ENCODE measurements around the gene TNPO3. TPM values are rescaled to one million over a fixed set of nuclear protein-coding genes. Genes with fewer than 3 reads are reported as not detected.

TNPO3 gene
- total RNA-seq, 1 donor from 2014 or later: 42.6 TPM

DNA sequence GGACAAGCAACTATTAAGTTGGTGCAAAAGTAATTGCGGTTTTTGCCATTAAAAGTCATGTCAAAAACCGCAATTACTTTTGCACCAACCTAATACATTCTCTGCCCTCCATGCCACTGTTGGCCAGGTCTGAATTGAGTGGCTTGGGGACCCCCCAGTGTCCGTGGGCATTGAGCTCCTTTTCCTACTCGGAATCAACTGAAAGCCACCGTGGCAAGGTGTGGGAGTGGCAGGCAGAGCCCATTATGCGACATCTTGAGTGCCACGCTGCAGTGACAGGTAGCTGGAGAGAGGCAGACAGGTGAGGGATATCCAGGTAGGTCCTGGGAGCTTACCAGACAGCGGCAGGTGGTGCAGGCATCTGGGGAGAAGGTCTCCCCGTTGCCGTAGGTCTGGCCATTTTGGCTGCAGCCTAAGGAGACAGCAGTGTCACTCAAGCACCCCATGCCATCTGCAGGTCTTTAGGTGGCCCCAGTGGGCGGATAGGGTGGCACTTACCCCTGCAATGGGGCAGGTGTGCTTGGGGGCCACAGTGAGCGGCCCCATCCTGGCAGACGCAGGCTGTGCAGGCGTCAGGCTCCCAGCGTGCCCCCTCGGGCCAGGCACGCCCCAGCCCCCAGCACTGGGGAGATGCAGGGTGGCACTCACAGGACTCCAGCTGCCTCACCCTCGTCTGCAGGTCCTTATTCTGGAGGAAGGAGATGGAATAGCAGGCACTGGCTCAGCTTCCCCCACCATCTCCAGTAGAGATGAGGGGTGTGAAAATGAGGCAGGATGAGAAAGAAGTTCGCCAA lies 147.9 kb downstream of the TNPO3 start:
- peaks cover 14% of the 10 kb centered on the region for H3K4me1 Mint-ChIP-seq (ENCODE audit: unreplicated experiment)
- H3K9me3 Mint-ChIP-seq (ENCODE audit: unreplicated experiment): no peaks in the 10 kb centered on the region
- no peak overlapping the region for H3K4me3 Mint-ChIP-seq (ENCODE audit: unreplicated experiment)
- no peak overlapping the region for H3K27ac Mint-ChIP-seq (ENCODE audit: unreplicated experiment)
- H3K27me3 Mint-ChIP-seq (ENCODE audit: unreplicated experiment): peaks cover 10% of the 10 kb centered on the region
- no peak for DNase-seq (ENCODE audit: low spot score)
- peaks cover 3% of the 10 kb centered on the region for H3K36me3 Mint-ChIP-seq (ENCODE audit: low read depth, unreplicated experiment)
- TF ChIP-seq, protein P1, sequence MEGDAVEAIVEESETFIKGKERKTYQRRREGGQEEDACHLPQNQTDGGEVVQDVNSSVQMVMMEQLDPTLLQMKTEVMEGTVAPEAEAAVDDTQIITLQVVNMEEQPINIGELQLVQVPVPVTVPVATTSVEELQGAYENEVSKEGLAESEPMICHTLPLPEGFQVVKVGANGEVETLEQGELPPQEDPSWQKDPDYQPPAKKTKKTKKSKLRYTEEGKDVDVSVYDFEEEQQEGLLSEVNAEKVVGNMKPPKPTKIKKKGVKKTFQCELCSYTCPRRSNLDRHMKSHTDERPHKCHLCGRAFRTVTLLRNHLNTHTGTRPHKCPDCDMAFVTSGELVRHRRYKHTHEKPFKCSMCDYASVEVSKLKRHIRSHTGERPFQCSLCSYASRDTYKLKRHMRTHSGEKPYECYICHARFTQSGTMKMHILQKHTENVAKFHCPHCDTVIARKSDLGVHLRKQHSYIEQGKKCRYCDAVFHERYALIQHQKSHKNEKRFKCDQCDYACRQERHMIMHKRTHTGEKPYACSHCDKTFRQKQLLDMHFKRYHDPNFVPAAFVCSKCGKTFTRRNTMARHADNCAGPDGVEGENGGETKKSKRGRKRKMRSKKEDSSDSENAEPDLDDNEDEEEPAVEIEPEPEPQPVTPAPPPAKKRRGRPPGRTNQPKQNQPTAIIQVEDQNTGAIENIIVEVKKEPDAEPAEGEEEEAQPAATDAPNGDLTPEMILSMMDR (IDR thresholded peaks at IDR 0.05; ENCODE audit: unreplicated experiment): no peak

DNA sequence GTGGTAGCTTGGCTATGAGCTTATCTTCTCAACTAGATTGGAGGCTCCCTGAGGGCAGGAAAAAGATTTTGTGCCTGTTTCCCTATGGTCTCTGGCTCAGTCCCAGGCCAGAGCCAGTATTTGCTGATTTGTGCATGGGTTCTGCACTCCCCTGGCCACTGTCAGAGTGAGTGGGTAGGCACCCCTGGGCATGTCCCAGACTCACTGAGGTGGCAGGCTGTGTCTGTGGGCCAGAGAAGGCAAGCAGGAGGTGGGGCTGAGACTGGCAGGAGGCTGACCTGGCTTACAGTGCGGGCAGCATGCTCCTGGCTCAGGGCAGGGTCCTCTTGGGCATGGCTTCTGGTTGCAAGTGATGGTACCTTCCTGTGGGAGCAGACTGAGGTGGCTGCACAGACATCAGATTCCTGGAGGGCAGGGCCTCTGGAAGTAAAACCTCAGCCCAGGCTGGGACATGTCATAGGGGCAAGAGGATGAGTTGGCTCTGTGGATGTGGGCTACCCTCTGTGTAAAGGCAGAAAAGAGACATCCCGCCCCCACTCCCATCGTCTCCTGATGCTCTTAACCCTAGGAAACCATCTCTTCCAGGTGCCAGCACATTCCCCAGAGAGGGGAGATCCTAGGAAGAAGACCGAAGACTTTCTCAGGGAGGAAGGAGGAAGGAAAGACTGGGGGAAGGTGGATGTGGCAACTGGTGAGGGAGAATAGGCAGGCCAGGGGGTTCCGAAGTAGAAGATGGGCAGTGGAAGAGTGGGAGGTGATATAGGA lies 148.7 kb downstream of the TNPO3 start:
- H3K36me3 Mint-ChIP-seq (ENCODE audit: low read depth, unreplicated experiment): peaks cover 3% of the 10 kb centered on the region
- TF ChIP-seq, protein P1 (IDR thresholded peaks at IDR 0.05; ENCODE audit: unreplicated experiment): no peak
- H3K9me3 Mint-ChIP-seq (ENCODE audit: unreplicated experiment): no peaks in the 10 kb centered on the region
- peaks cover 10% of the 10 kb centered on the region for H3K27me3 Mint-ChIP-seq (ENCODE audit: unreplicated experiment)
- no peak overlapping the region for H3K4me3 Mint-ChIP-seq (ENCODE audit: unreplicated experiment)
- H3K27ac Mint-ChIP-seq (ENCODE audit: unreplicated experiment): no peak overlapping the region
- DNase-seq (ENCODE audit: low spot score): no peak
- peaks cover 7% of the 10 kb centered on the region for H3K4me1 Mint-ChIP-seq (ENCODE audit: unreplicated experiment)

DNA sequence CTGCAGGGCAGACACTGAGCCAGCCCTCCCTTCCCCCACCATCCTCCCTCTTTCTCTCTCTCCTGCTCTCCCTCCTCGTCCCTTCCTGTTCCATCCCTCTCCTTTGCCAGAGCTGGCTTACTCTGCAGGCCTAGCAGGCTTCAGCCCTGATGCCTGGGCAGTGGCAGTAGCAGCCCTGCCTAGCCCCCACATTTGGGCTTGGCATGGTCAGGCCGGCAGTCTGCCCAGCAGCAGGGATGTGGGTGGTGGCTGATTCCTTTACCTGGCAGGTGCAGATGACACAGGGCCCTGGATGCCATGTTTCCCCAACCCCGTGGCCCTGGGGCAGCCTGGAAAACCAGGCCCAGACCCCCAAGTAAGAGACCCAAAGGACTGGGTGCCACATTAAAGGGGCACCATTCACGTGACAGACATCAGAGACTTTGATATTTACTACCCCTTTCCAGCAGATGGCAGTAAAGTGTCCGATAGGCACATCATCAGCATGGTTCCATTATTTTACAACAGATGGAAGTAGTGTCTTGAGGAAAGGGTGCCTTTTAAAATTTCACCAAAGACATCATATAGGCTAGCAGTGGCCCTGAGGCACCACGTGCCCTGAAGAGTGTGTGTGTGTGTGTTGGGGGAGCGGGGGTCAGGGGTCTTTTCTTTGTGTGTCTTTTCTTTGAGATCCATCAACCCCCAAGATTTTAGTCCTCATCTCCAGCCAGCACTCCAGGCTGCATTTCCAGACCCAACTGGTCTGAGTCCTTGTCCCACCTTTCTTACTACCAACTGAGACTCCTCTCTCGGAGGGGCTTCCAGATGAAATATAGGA lies 150.3 kb downstream of the TNPO3 start:
- TF ChIP-seq, protein P1 (IDR thresholded peaks at IDR 0.05; ENCODE audit: unreplicated experiment): peak; percentile 5
- no peaks in the 10 kb centered on the region for H3K9me3 Mint-ChIP-seq (ENCODE audit: unreplicated experiment)
- DNase-seq (ENCODE audit: low spot score): no peak
- H3K4me1 Mint-ChIP-seq (ENCODE audit: unreplicated experiment): peaks cover 2% of the 10 kb centered on the region
- peaks cover 4% of the 10 kb centered on the region for H3K36me3 Mint-ChIP-seq (ENCODE audit: low read depth, unreplicated experiment)
- no peak overlapping the region for H3K4me3 Mint-ChIP-seq (ENCODE audit: unreplicated experiment)
- no peak overlapping the region for H3K27ac Mint-ChIP-seq (ENCODE audit: unreplicated experiment)
- peaks cover 7% of the 10 kb centered on the region for H3K27me3 Mint-ChIP-seq (ENCODE audit: unreplicated experiment)

Other genes with a start within 250 kb of the TNPO3 start
- gene FLNC, start 224.7 kb downstream of the TNPO3 start, total RNA-seq (ENCODE audit: unreplicated experiment): 7.7 TPM
- gene ATP6V1F, start 192.3 kb downstream of the TNPO3 start, total RNA-seq (ENCODE audit: unreplicated experiment): 132 TPM
- 4.3 TPM for gene KCP, start 144.4 kb downstream of the TNPO3 start, total RNA-seq (ENCODE audit: unreplicated experiment)
- 3.9 TPM for gene IRF5, start 117.2 kb downstream of the TNPO3 start, total RNA-seq (ENCODE audit: unreplicated experiment)
- 1.8 TPM for gene TSPAN33, start 89.6 kb upstream of the TNPO3 start, total RNA-seq (ENCODE audit: unreplicated experiment)
- gene SMO, start 133.5 kb upstream of the TNPO3 start, total RNA-seq (ENCODE audit: unreplicated experiment): 17.4 TPM
- 19.9 TPM for gene AHCYL2, start 169.9 kb upstream of the TNPO3 start, total RNA-seq (ENCODE audit: unreplicated experiment)